GM12878 (cell line): ENCODE results near the gene TNFRSF9. TPM values are rescaled to one million over a fixed set of nuclear protein-coding genes. Genes with fewer than 3 reads are reported as not detected.

ENCODE experiments used
- ATAC-seq: fragments of 200-7000 bp; cut with Tn5 transposase; 3 replicates; pipeline ENCODE4 v1.9.1; 2020; ENCODE audit warnings: mild to moderate bottlenecking, moderate library complexity
- BruUV-seq: library from RNA; stranded (reverse); fragments of 400-500 nt; replicated peaks from 2 replicates; lab custom pipeline; 2021; lab: Mats Ljungman, UMichigan
- CTCF ChIA-PET: fragments of 300-600 bp; sonication (Branson Sonifier 250); formaldehyde crosslinking; extraction: SDS; loops from one replicate; lab custom pipeline; 2021; ENCODE audit warnings: inconsistent platforms; lab: Yijun Ruan, JAX
- POLR2A ChIA-PET: fragments of 350-600 bp; formaldehyde crosslinking; extraction: SDS; loops from one replicate; lab custom pipeline; 2021; ENCODE audit warnings: inconsistent platforms; lab: Charles Lee
- RAD21 ChIA-PET: fragments of 300-600 bp; sonication (Branson Sonifier 250); formaldehyde crosslinking; loops from one replicate; lab custom pipeline; 2023; ENCODE audit warnings: antibody characterized with exemption; ENCODE audit not compliant: unreplicated experiment; lab: Charles Lee
- SMC1A ChIA-PET: fragments of 300-600 bp; sonication (Branson Sonifier 250); formaldehyde crosslinking; loops from one replicate; lab custom pipeline; 2023; ENCODE audit not compliant: unreplicated experiment, uncharacterized antibody; lab: Charles Lee
- DNase-seq: peaks from one replicate; pipeline ENCODE4 v3.0.0-alpha.2; 2011; ENCODE audit warnings: low read depth, low spot score
- FAIRE-seq: peaks from 3 replicates; lab custom pipeline; 2011; peaks lifted over from hg19 to GRCh38; lab: Jason Lieb, UNC
- H2AFZ ChIP-seq: 2 replicates; pipeline ENCODE4 v1.6.0; 2011; ENCODE audit warnings: low read depth, low read length, control low read depth; ENCODE audit not compliant: control insufficient read depth
- H3K27ac ChIP-seq: 2 replicates; pipeline ENCODE4 v1.5.1; 2011; ENCODE audit warnings: control low read depth; ENCODE audit not compliant: control insufficient read depth, insufficient read depth
- H3K27me3 ChIP-seq, 2 experiments: replicated peaks in 1 of 2; 2 replicates each; pipeline versions ENCODE4 v1.6.0 to v1.6.1; 2011; ENCODE audit warnings: low read length in 1 of 2; ENCODE audit not compliant: control insufficient read depth in 2 of 2, insufficient read depth in 2 of 2
- H3K36me3 ChIP-seq, 2 experiments: 2 replicates each; pipeline ENCODE4 v1.5.1; 2011; ENCODE audit warnings: low read length in 1 of 2; ENCODE audit not compliant: control insufficient read depth in 2 of 2, insufficient read depth in 2 of 2
- H3K4me1 ChIP-seq: 2 replicates; pipeline ENCODE4 v1.6.1; 2011; ENCODE audit warnings: mild to moderate bottlenecking, low read length, moderate library complexity, mixed read lengths; ENCODE audit not compliant: control insufficient read depth, insufficient read depth
- H3K4me2 ChIP-seq: 2 replicates; pipeline ENCODE4 v1.6.0; 2011; ENCODE audit warnings: control low read depth; ENCODE audit not compliant: control insufficient read depth, insufficient read depth
- H3K4me3 ChIP-seq: fragments of 200-600 bp; sonication (generic); 2 replicates; pipeline ENCODE4 v1.5.1; 2016
- H3K79me2 ChIP-seq: 2 replicates; pipeline ENCODE4 v1.6.0; 2011; ENCODE audit warnings: low read length; ENCODE audit not compliant: control insufficient read depth, insufficient read depth
- H3K9ac ChIP-seq: 2 replicates; pipeline ENCODE4 v1.8.0; 2011; ENCODE audit warnings: low read length, control low read depth, mixed read lengths; ENCODE audit not compliant: control insufficient read depth, insufficient read depth
- H3K9me3 ChIP-seq: replicated peaks from 3 replicates; pipeline ENCODE4 v1.5.1; 2011; ENCODE audit warnings: mild to moderate bottlenecking, low read length; ENCODE audit not compliant: control insufficient read depth, insufficient read depth
- H4K20me1 ChIP-seq: 2 replicates; pipeline ENCODE4 v1.6.0; 2011; ENCODE audit not compliant: control insufficient read depth, insufficient read depth
- FOXK2 ChIP-seq: fragments of 450-650 bp; IDR thresholded peaks from 2 replicates; pipeline ENCODE4 v1.6.1; 2017; ENCODE audit warnings: mild to moderate bottlenecking, moderate library complexity
- IRF4 ChIP-seq: IDR thresholded peaks from 2 replicates; pipeline ENCODE4 v1.6.1; 2011; ENCODE audit warnings: low read depth, low read length
- MEF2B ChIP-seq: fragments of 450-650 bp; IDR thresholded peaks from 2 replicates; pipeline ENCODE4 v1.6.1; 2018; ENCODE audit warnings: mild to moderate bottlenecking, moderate library complexity; ENCODE audit not compliant: partially characterized antibody, poor library complexity, severe bottlenecking
- MXI1 ChIP-seq: fragments of 150-350 bp; IDR thresholded peaks from 2 replicates; pipeline ENCODE4 v1.6.1; 2011; ENCODE audit warnings: low read depth, mild to moderate bottlenecking, inconsistent platforms, low read length, improper control_type of control experiment
- NFIC ChIP-seq: IDR thresholded peaks from 2 replicates; pipeline ENCODE4 v1.6.1; 2012; ENCODE audit warnings: low read depth, mild to moderate bottlenecking, inconsistent platforms, low read length, moderate library complexity
- NFYA ChIP-seq: IDR thresholded peaks from 2 replicates; pipeline ENCODE4 v1.6.1; 2011; ENCODE audit warnings: low read depth, mild to moderate bottlenecking, low read length, improper control_type of control experiment, borderline replicate concordance
- RAD21 ChIP-seq: IDR thresholded peaks from 2 replicates; pipeline ENCODE4 v1.6.1; 2011; ENCODE audit warnings: mild to moderate bottlenecking, low read depth, low read length, moderate library complexity; ENCODE audit not compliant: insufficient read depth
- SIX5 ChIP-seq: IDR thresholded peaks from 2 replicates; pipeline ENCODE4 v1.6.1; 2011; ENCODE audit warnings: mild to moderate bottlenecking, low read depth, low read length, moderate library complexity; ENCODE audit not compliant: severe bottlenecking
- SPI1 ChIP-seq: IDR thresholded peaks from 2 replicates; pipeline ENCODE4 v1.6.1; 2011; ENCODE audit warnings: low read depth, mild to moderate bottlenecking, low read length, moderate library complexity, borderline replicate concordance; ENCODE audit not compliant: insufficient read depth
- SRF ChIP-seq, 2 experiments: IDR thresholded peaks; 2 replicates each; pipeline ENCODE4 v1.6.1; 2011; ENCODE audit warnings: low read depth in 2 of 2, low read length in 2 of 2, mild to moderate bottlenecking in 1 of 2, moderate library complexity in 1 of 2
- WGBS: methylation state at CpG from one replicate; pipeline ENCODE4 v1.1.6; 2016; ENCODE audit warnings: low lambda C conversion rate; ENCODE audit not compliant: insufficient replicate concordance, insufficient coverage; ENCODE audit errors: missing lambda C conversion rate; 5-methylcytosine and 5-hydroxymethylcytosine counted together
- in situ Hi-C: fragments of 300-500 bp; cut with MboI; formaldehyde crosslinking; loops from 9 replicates; pipeline ENCODE4 v1.14.3; 2018; ENCODE audit warnings: mixed read lengths
- intact Hi-C: fragments of 100-400 bp; cut with micrococcal nuclease; formaldehyde crosslinking; loops from one replicate; pipeline ENCODE4 v1.14.2; 2022; ENCODE audit not compliant: unreplicated experiment
- polyA plus RNA-seq, 11 experiments: library from polyadenylated mRNA; depleted of rRNA in 4 of 11; unstranded in 6 of 11; stranded (reverse) in 5 of 11; fragments of >200 nt; fragmentation: Nextera tagmentation in 4 of 11; fragmentation: Illumina TruSeq in 1 of 11; extraction: Ambion mirVana in 4 of 11; extraction: Trizol in 1 of 11; gene quantifications; 1 replicate in 1 of 11; 2 replicates in 10 of 11; pipeline versions ENCODE4 v1.2.1 to v1.2.3, GENCODE V29; 2011 to 2016; ENCODE audit warnings: inconsistent platforms in 2 of 11, missing spikeins in 2 of 11, low read depth in 1 of 11
- total RNA-seq, 4 experiments: library from RNA; depleted of rRNA in 3 of 4; stranded (reverse); fragments of >200 nt in 3 of 4; fragmentation: Illumina TruSeq in 1 of 4; extraction: Trizol in 1 of 4; gene quantifications; 2 replicates each; pipeline versions ENCODE4 v1.2.1 to v1.2.3, GENCODE V29; 2013 to 2021

The TNFRSF9 gene
- total and polyA plus RNA-seq, 10 of the 15 experiments (the other 5 are each of a cell fraction or from before 2014, with no cell fraction given), result 2.0 to 25.6 (median 5.8) TPM

GRCh38 chr1:7975212-7975865 lies 34.7 kb upstream of the TNFRSF9 start (continued):
- TF ChIP-seq SPI1, result no peak
- no peak for TF ChIP-seq IRF4
- no peak for TF ChIP-seq MEF2B
- no peak for TF ChIP-seq NFIC
- no peak for TF ChIP-seq SRF (IDR thresholded peaks at IDR 0.05; ENCODE audit: low read depth in 2 of 2, low read length in 2 of 2)
- TF ChIP-seq NFYA, result no peak
- no peak for TF ChIP-seq MXI1
- no peak for TF ChIP-seq SIX5

- TF ChIP-seq RAD21 (no peak), FOXK2 (no peak)
- intact Hi-C loops (no loop called here), in situ Hi-C loops (no loop called here)
- ChIA-PET SMC1A (interaction anchor here (0.7 to 7.0 kb wide), 2 partner anchors 9 to 42 kb away, joined by 3 to 79 read pairs; no protein-coding TSS in a partner anchor), CTCF (interaction anchor here (0.7 to 1.3 kb wide), 2 partner anchors 10 to 119 kb away, joined by 4 to 5 read pairs; no protein-coding TSS in a partner anchor), POLR2A (no interaction called here), RAD21 (no interaction called here)
- no peak for FAIRE-seq
- Histone ChIP-seq H3K9ac (no peak overlapping the region), H3K79me2 (no peaks in the 10 kb centered on the region; the same call in none of the 2 replicates), H4K20me1 (no peaks in the 10 kb centered on the region), H3K27me3 (no peaks in the 10 kb centered on the region), H3K27ac (no peak overlapping the region), H3K4me3 (no peak overlapping the region), H3K4me1 (no peaks in the 10 kb centered on the region), H3K9me3 (no peaks in the 10 kb centered on the region), H2AFZ (no peak overlapping the region), H3K4me2 (no peak overlapping the region), H3K36me3 (peaks cover 16 to 34% of the 10 kb centered on the region in 2 experiments)
- no peak for DNase-seq
- no peak for ATAC-seq
- no TSS peak for BruUV-seq
- 97% methylated on average over 2 of the region's 2 CpGs for WGBS
Observed at GRCh38 chr1:7973086-7973485, 32.4 kb upstream of the TNFRSF9 start.
